NCI-H1417 treated with DMSO at 0.1 percent for 48 hours (cell line): ENCODE data around the gene ZNF664.
"Not testable (repeated sequence)": the region's sequence is repeated elsewhere in the genome, so short reads cannot be mapped to it uniquely, and the experiment has no call there.

Source experiments
- DNase-seq: peaks from one replicate; lab custom pipeline; 2025; lab: John Stamatoyannopoulos, UW

Gene ZNF664

GRCh38 chr12:123941624-123942237, 31.3 kb upstream of the ZNF664 start:
- no peak for DNase-seq

GRCh38 chr12:123942238-123942653, 30.8 kb upstream of the ZNF664 start:
- no peak for DNase-seq

- DNase-seq: no peak
Measured at GRCh38 chr12:123942911-123943648, 29.9 kb upstream of the ZNF664 start.

- DNase-seq: no peak
Measured at GRCh38 chr12:123943816-123944215, 29.2 kb upstream of the ZNF664 start.

GRCh38 chr12:123944696-123945095, 28.3 kb upstream of the ZNF664 start:
- no peak for DNase-seq

- no peak for DNase-seq
Measured at GRCh38 chr12:123945287-123946151, 27.5 kb upstream of the ZNF664 start.

- no peak for DNase-seq
Measured at GRCh38 chr12:123946152-123946515, 26.9 kb upstream of the ZNF664 start.

- not testable (repeated sequence) for DNase-seq
Measured at GRCh38 chr12:123946516-123947505, 26.2 kb upstream of the ZNF664 start.

GRCh38 chr12:123947531-123947930, 25.5 kb upstream of the ZNF664 start:
- DNase-seq: not testable (repeated sequence)

- no peak for DNase-seq
Measured at GRCh38 chr12:123948401-123948795, 24.6 kb upstream of the ZNF664 start.

- DNase-seq: no peak
Measured at GRCh38 chr12:123948796-123949769, 23.9 kb upstream of the ZNF664 start.

- no peak for DNase-seq
Measured at GRCh38 chr12:123949770-123950165, 23.2 kb upstream of the ZNF664 start.

- no peak for DNase-seq
Measured at GRCh38 chr12:123950476-123951349, 22.3 kb upstream of the ZNF664 start.

- DNase-seq: no peak
Measured at GRCh38 chr12:123951467-123951866, 21.5 kb upstream of the ZNF664 start.

GRCh38 chr12:123952037-123952436, 21.0 kb upstream of the ZNF664 start:
- DNase-seq: no peak

- no peak for DNase-seq
Measured at GRCh38 chr12:123954647-123955350, 18.2 kb upstream of the ZNF664 start.

GRCh38 chr12:123956249-123956648, 16.8 kb upstream of the ZNF664 start:
- DNase-seq: no peak

GRCh38 chr12:123957196-123957595, 15.8 kb upstream of the ZNF664 start:
- no peak for DNase-seq

GRCh38 chr12:123958462-123958861, 14.6 kb upstream of the ZNF664 start:
- no peak for DNase-seq
